Esophagus squamous epithelium (tissue), 4 donors: ENCODE results near the gene ACOT9.

Experiments
- CTCF ChIP-seq, 6 experiments: fragments of 450-650 bp in 4 of 6; fragments of 200-600 bp in 2 of 6; sonication (generic) in 2 of 6; IDR thresholded peaks; one replicate each; pipeline ENCODE4 v1.5.1; 2016 to 2019; ENCODE audit warnings: antibody characterized with exemption in 6 of 6, mild to moderate bottlenecking in 4 of 6, moderate library complexity in 4 of 6
- POLR2A ChIP-seq, 4 donors: fragments of 450-650 bp; IDR thresholded peaks; one replicate each; pipeline ENCODE4 v1.6.1; 2017; ENCODE audit warnings: antibody characterized with exemption in 4 of 4, mild to moderate bottlenecking in 4 of 4, moderate library complexity in 3 of 4

GRCh38 chrX:23759821-23760220, 16.7 kb upstream of the ACOT9 start:
- TF ChIP-seq CTCF (IDR thresholded peaks at IDR 0.05) (no peak), POLR2A (IDR thresholded peaks at IDR 0.05) (no peak)
